ENCODE data around the gene TUBA4B.

DNA sequence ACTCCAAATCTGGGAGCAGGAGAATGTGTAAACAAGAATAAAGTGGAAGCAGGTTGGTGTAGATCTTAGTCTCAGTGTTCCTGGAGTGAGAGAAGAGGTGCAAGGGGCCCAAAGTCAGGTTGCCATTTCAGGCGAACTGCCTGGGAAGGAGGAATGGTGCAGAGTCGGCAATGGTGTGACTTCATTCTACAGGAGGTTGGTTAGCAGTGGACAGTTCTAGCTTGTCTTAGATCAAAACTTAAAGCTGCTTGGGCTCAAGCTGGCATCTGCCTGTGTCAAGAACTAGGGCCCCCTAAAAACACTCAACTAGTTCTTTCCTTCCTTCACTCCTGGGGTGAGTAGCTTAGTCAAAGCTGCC lies 4.2 kb upstream of the TUBA4B start:
- TF ChIP-seq, protein P1, sequence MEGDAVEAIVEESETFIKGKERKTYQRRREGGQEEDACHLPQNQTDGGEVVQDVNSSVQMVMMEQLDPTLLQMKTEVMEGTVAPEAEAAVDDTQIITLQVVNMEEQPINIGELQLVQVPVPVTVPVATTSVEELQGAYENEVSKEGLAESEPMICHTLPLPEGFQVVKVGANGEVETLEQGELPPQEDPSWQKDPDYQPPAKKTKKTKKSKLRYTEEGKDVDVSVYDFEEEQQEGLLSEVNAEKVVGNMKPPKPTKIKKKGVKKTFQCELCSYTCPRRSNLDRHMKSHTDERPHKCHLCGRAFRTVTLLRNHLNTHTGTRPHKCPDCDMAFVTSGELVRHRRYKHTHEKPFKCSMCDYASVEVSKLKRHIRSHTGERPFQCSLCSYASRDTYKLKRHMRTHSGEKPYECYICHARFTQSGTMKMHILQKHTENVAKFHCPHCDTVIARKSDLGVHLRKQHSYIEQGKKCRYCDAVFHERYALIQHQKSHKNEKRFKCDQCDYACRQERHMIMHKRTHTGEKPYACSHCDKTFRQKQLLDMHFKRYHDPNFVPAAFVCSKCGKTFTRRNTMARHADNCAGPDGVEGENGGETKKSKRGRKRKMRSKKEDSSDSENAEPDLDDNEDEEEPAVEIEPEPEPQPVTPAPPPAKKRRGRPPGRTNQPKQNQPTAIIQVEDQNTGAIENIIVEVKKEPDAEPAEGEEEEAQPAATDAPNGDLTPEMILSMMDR (IDR thresholded peaks at IDR 0.05), result no peak
- TF ChIP-seq POLR2A (IDR thresholded peaks at IDR 0.05), result no peak
